RWPE1 (cell line): Measurements from ENCODE around the gene HRH1.
"Not testable (repeated sequence)": the region's sequence is repeated elsewhere in the genome, so short reads cannot be mapped to it uniquely, and the experiment has no call there.

Experiments
- CTCF ChIA-PET: fragments of 350-600 bp; sonication (Branson Sonifier 250); formaldehyde crosslinking; extraction: SDS; loops from one replicate; lab custom pipeline; 2021; lab: Yijun Ruan, JAX
- POLR2A ChIA-PET: fragments of 400-600 bp; formaldehyde crosslinking; extraction: SDS; loops from one replicate; lab custom pipeline; 2020; ENCODE audit warnings: antibody characterized with exemption; ENCODE audit not compliant: low non-redundant PET; lab: Yijun Ruan, JAX
- DNase-seq: peaks from one replicate; pipeline ENCODE4 v3.0.0; 2012; ENCODE audit warnings: low spot score
- H3K27ac ChIP-seq: fragments of 450-650 bp; 2 replicates; pipeline ENCODE4 v1.5.1; 2017
- TF ChIP-seq, protein P1 (sequence below): fragments of 450-650 bp; conservative IDR thresholded peaks from 2 replicates; pipeline ENCODE4 v1.5.1; 2017; ENCODE audit warnings: low read depth, mild to moderate bottlenecking

HRH1 gene

DNA sequence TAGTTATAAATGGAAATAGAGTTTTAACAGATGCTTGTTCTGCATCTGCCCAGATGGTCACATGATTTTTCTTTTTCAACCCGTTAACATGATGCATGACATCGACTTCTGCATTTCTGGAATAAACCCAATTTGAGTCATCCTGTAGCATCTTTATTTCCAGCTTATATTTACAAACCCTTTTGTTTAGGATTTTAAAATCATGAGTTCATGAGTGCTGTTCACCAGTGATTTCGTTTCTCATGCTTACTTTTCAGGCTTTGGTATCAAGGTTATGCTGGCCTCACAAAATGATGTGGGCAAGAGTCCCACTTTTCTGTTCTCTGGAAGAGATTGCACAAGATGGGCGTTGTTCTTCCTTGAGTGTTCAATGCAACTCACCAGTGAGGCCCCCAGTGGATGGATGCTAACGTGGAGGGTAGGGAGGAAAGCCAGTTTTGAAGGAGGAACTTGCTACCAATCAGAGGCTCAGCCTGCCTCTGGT is 5.2 kb downstream of the HRH1 start:
- H3K27ac ChIP-seq: peak overlapping the region; percentile 86
- no peak for DNase-seq
- CTCF ChIA-PET: no interaction called here
- POLR2A ChIA-PET: no interaction called here
- TF ChIP-seq, protein P1, sequence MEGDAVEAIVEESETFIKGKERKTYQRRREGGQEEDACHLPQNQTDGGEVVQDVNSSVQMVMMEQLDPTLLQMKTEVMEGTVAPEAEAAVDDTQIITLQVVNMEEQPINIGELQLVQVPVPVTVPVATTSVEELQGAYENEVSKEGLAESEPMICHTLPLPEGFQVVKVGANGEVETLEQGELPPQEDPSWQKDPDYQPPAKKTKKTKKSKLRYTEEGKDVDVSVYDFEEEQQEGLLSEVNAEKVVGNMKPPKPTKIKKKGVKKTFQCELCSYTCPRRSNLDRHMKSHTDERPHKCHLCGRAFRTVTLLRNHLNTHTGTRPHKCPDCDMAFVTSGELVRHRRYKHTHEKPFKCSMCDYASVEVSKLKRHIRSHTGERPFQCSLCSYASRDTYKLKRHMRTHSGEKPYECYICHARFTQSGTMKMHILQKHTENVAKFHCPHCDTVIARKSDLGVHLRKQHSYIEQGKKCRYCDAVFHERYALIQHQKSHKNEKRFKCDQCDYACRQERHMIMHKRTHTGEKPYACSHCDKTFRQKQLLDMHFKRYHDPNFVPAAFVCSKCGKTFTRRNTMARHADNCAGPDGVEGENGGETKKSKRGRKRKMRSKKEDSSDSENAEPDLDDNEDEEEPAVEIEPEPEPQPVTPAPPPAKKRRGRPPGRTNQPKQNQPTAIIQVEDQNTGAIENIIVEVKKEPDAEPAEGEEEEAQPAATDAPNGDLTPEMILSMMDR: no peak; the same call in 1 of the 2 replicates

DNA sequence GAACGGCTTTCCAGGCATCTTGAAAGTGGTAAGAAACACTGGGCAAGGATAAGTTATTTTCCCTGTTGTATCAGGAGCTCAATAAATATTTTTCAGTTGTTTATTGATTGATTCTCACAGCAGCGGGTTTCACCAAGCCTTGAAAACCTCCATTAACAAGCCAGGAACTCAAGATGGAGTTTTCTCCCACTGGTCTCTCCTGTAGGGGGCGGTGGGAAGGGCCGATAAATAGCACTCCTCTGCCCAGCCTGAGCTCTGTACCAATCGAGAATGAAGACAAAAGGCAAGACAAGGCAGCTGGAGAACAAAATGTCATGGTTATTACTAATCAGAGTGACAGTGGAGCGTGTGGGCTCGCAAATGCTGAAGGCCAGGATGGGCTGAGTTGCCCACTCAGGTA is 7.4 kb downstream of the HRH1 start:
- CTCF ChIA-PET: interaction anchor here (1.0 kb wide), 1 partner anchor 9 kb away, joined by 5 read pairs; no protein-coding TSS in a partner anchor
- POLR2A ChIA-PET: no interaction called here

DNA sequence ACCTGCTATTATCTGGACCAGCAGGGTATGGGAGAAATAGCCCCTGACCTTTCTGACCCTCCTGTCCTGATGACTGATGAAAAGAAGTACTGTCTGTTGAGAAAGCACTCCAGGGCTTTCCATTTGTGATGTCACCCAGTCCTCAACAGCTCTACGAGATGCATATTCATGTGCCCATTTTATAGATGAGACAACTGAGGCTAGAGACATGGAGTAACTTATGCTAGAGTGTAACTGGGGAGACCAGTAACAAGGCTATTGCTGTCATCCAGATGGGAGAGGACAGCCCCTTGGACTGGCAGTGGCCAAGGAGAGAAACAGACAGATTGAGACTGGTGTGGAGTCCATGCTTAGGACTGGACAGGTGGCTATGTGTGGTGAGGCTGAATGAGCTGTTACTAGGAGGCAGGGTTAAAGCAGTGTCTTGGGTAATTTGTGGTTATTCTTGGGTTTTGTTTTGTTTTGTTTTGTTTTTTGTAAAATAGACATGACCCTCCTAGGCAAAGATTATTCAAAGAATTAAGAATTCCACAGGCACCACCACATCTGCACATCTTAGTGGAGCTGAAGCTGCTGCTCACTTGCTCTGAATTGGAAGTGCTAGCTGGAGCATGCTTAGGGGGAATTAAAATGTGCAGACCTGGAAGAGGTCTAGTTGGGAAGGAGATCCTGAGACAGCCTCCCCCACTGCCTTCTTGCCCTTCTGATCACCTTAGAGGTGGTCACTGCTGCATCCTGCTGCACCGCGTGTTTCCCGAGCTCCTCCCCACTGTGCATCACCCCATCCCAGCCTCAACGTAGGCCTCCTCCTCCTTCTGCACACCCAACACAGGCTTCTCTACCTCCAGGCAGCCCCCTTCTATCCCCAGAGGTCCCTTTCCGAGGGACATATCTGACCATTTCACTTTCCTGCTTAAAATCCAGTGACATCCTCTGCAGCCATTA is 8.4 kb downstream of the HRH1 start:
- no peak for DNase-seq
- ChIA-PET POLR2A (no interaction called here), CTCF (no interaction called here)
- TF ChIP-seq, protein P1: no peak
- peak overlapping the region; percentile 21 for H3K27ac ChIP-seq

More for the DNA sequence above, 7.4 kb downstream of the HRH1 start:
- H3K27ac ChIP-seq: no peak overlapping the region; the same call in 1 of the 2 replicates
- TF ChIP-seq, protein P1: no peak
- no peak for DNase-seq

DNA sequence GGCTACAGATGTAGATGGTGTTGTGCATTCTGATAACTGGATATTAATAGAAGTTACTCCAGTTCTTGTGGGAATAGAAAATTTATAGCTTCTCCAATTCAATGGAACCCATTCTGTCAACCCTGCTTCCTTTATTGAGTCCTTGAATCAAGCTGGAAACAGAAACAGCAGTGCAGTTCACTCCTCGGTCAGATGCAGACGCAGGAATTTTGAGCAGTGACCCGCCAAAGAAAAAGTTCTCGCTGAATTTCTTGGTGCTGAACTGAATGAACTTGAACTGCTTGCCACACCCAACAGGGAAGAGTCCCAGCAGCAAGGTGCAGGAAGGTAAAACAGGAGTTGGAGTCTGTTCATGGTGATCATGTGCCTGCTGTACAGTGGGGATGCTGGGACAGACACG is 10.3 kb downstream of the HRH1 start:
- POLR2A ChIA-PET: no interaction called here
- CTCF ChIA-PET: interaction anchor here (0.6 kb wide), 1 partner anchor 56 kb away, joined by 3 read pairs; no protein-coding TSS in a partner anchor
- DNase-seq: no peak
- no peak overlapping the region for H3K27ac ChIP-seq
- TF ChIP-seq, protein P1: no peak

DNA sequence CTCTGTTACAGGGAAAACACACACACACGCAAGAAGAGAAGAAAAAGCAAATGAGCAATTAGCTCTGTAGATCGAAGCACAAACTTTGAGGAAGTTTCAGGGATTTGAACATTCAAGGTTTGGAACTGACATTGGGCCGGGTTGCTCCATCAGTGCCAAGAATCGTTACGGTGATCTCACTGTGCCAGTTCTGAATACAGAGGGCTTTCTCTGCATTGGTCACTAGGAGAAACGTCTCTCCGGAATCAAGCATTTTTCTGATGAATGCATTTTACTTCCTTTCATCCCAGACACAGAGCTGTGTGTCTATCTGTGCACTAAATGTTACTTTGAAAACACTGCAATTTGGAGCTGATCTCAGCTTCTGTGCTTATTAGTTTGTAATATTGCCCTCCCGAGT is 11.2 kb downstream of the HRH1 start:
- ChIA-PET POLR2A (no interaction called here), CTCF (interaction anchor here (0.6 kb wide), 1 partner anchor 93 kb away, joined by 3 read pairs; no protein-coding TSS in a partner anchor)
- H3K27ac ChIP-seq: no peak overlapping the region
- TF ChIP-seq, protein P1: no peak
- DNase-seq: no peak

DNA sequence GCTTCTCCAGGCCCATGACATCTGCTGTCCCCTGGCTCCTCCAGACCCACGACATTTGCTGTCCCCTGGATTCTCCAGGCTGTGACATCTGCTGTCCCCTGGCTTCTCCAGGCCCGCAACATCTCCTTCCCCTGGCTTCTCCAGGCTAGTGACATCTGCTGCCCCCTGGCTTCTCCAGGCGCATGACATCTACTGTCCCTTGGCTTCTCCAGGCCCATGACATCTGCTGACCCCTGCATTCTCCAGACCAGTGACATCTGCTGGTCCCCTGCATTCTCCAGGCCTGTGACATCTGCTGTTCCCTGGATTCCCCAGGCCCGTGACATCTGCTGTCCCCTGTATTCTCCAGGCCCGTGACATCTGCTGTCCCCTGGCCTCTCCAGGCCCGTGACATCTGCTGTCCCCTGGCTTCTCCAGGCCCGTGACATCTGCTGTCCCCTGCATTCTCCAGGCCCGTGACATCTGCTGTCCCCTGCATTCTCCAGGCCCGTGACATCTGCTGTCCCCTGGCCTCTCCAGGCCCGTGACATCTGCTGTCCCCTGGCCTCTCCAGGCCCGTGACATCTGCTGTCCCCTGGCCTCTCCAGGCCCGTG is 12.6 kb downstream of the HRH1 start:
- H3K27ac ChIP-seq, POLR2A ChIA-PET, DNase-seq, CTCF ChIA-PET: not testable (repeated sequence)
